ENCODE data around the gene ERN2.

- TF ChIP-seq EZH2 (IDR thresholded peaks at IDR 0.05) (no peak), POLR2AphosphoS5 (IDR thresholded peaks at IDR 0.05; ENCODE audit: borderline replicate concordance, low read depth, low read length) (no peak)
These were observed 8.1 kb downstream of the ERN2 start for GRCh38 chr16:23704772-23705516.
